GM18867 (cell line): ENCODE measurements around the gene TM9SF4.
"Not testable (repeated sequence)": the region's sequence is repeated elsewhere in the genome, so short reads cannot be mapped to it uniquely, and the experiment has no call there.

Source experiments
- ATAC-seq: cut with Tn5 transposase; IDR thresholded peaks from one replicate; pipeline ENCODE4 v1.9.1; 2021; ENCODE audit warnings: mild to moderate bottlenecking, moderate library complexity; ENCODE audit not compliant: unreplicated experiment

The TM9SF4 gene

GRCh38 chr20:32188376-32189122 is 79.0 kb downstream of the TM9SF4 start:
- ATAC-seq: no peak

GRCh38 chr20:32189123-32189410 is 79.6 kb downstream of the TM9SF4 start:
- no peak for ATAC-seq

GRCh38 chr20:32189691-32190615 is 80.4 kb downstream of the TM9SF4 start:
- ATAC-seq: no peak

- no peak for ATAC-seq
Measured at GRCh38 chr20:32190616-32191415, 81.3 kb downstream of the TM9SF4 start.

- ATAC-seq: no peak
Measured at GRCh38 chr20:32191422-32191821, 81.9 kb downstream of the TM9SF4 start.

- no peak for ATAC-seq
Measured at GRCh38 chr20:32191873-32192272, 82.4 kb downstream of the TM9SF4 start.

GRCh38 chr20:32192698-32193097 is 83.2 kb downstream of the TM9SF4 start:
- no peak for ATAC-seq

GRCh38 chr20:32193336-32193735 is 83.8 kb downstream of the TM9SF4 start:
- ATAC-seq: not testable (repeated sequence)

GRCh38 chr20:32193996-32194395 is 84.5 kb downstream of the TM9SF4 start:
- no peak for ATAC-seq

GRCh38 chr20:32195581-32195980 is 86.1 kb downstream of the TM9SF4 start:
- ATAC-seq: no peak

GRCh38 chr20:32196613-32197012 is 87.1 kb downstream of the TM9SF4 start:
- not testable (repeated sequence) for ATAC-seq

- not testable (repeated sequence) for ATAC-seq
Measured at GRCh38 chr20:32197136-32197535, 87.6 kb downstream of the TM9SF4 start.

GRCh38 chr20:32199006-32199405 is 89.5 kb downstream of the TM9SF4 start:
- no peak for ATAC-seq

- no peak for ATAC-seq
Measured at GRCh38 chr20:32201296-32201976, 91.9 kb downstream of the TM9SF4 start.

- ATAC-seq: no peak
Measured at GRCh38 chr20:32201977-32202363, 92.5 kb downstream of the TM9SF4 start.

- ATAC-seq: no peak
Measured at GRCh38 chr20:32203356-32204204, 94.1 kb downstream of the TM9SF4 start.

- ATAC-seq: no peak
Measured at GRCh38 chr20:32204205-32205109, 94.9 kb downstream of the TM9SF4 start.

- no peak for ATAC-seq
Measured at GRCh38 chr20:32205110-32205842, 95.8 kb downstream of the TM9SF4 start.
